ENCODE results near the gene DUS1L.

Gene DUS1L

GRCh38 chr17:82013772-82014321, 51.8 kb downstream of the DUS1L start:
- Histone ChIP-seq H3K36me3 (replicated peaks) (no peaks in the 10 kb centered on the region), H3K27me3 (replicated peaks) (no peaks in the 10 kb centered on the region), H3K27ac (no peak overlapping the region), H3K4me3 (ENCODE audit: low read depth, low read length) (no peak overlapping the region)
- DNase-seq: no peak
- in situ Hi-C loops (cut with HindIII; ENCODE audit: low pct_ligation_motif_present, low sequenced_read_pairs): no loop called here
- no peak for TF ChIP-seq CTCF (IDR thresholded peaks at IDR 0.05; ENCODE audit: low read depth, low read length, missing control alignments)

DNA sequence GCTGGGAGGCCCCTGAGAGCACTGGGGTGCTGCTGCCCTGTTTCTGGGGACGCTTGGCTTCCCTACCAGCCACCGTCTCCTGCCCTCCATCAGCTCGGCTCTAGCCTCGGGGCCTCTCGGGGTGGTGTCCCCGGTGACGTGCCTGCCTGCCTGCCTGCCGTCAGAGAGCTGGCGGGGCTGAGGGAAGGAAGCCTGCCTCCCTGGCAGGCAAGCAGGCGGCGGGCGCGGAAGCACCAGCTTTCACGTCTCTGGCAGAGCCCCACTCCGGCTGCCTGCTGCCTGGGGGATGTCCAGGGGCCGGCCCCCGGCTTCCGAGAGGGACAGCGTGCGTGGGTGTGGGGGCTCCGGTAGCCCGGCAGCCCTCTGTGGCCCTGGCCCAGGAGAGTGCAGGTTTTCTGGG, 52.3 kb downstream of the DUS1L start:
- in situ Hi-C loops (cut with HindIII; ENCODE audit: low pct_ligation_motif_present, low sequenced_read_pairs): no loop called here

DNA sequence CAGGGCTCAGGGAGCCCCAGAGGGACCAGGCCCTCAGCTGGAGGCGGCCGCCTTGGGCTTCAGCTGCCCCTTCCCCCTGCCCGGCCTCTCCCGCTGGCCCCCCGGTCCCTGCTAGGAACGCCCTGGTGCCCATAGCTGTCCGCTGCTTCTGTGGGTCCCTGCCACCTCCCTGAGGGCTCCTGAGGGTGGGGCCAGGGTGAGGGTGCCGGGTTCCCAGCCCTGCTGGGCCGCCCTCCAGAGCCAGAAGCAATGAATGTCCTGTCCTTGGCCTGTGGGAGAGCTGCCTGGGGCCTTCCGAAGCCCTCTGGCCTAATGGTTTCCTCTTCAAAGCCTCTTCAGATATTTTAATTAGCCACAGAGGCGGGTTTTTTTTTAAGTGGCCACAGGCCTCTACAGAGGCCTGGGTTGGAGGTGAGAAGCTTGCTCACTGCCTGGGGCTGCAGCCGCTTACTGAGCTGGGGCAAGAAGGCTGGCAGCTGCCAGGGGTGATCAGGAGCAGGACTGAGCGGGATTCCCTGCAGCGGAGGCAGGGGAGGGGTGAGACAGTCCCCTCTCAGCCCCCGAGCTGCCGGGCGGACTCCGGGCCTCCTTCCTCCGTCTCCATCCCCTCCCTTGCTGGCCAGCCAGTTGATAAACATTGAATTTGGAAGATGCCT, 52.8 kb downstream of the DUS1L start:
- no peak for DNase-seq
- no peak overlapping the region for H3K27ac ChIP-seq
- H3K4me3 ChIP-seq (ENCODE audit: low read depth, low read length): no peak overlapping the region
- TF ChIP-seq CTCF (IDR thresholded peaks at IDR 0.05; ENCODE audit: low read depth, low read length, missing control alignments): no peak
- in situ Hi-C loops (cut with HindIII; ENCODE audit: low pct_ligation_motif_present, low sequenced_read_pairs): no loop called here
- H3K36me3 ChIP-seq (replicated peaks): no peaks in the 10 kb centered on the region
- no peaks in the 10 kb centered on the region for H3K27me3 ChIP-seq (replicated peaks)

More for the DNA sequence above, 52.3 kb downstream of the DUS1L start:
- no peaks in the 10 kb centered on the region for H3K36me3 ChIP-seq (replicated peaks)
- no peak for DNase-seq
- no peak overlapping the region for H3K4me3 ChIP-seq (ENCODE audit: low read depth, low read length)
- no peak for TF ChIP-seq CTCF (IDR thresholded peaks at IDR 0.05; ENCODE audit: low read depth, low read length, missing control alignments)
- H3K27me3 ChIP-seq (replicated peaks): no peaks in the 10 kb centered on the region
- no peak overlapping the region for H3K27ac ChIP-seq

DNA sequence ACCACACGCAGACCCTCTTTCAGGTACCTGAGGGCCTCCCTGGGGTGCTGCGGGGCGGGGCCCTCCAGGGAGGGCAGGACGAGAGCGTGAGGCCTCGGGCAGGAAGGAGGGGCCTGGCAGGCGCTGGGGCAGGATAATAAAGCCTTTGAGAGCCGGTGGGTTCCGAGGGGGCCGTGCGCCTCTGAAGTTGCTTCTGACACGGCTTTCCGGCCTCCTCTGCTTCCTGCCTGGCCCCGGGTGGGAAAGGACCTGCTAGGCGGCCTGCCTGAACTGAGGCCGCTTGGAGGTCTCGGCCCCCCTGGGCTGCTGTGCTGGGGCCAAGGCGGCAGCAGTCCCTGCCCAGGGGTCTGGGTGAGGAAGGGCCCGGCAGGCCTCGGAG, 53.4 kb downstream of the DUS1L start:
- Histone ChIP-seq H3K27ac (no peak overlapping the region), H3K36me3 (replicated peaks) (no peaks in the 10 kb centered on the region), H3K27me3 (replicated peaks) (no peaks in the 10 kb centered on the region), H3K4me3 (ENCODE audit: low read depth, low read length) (no peak overlapping the region)
- in situ Hi-C loops (cut with HindIII; ENCODE audit: low pct_ligation_motif_present, low sequenced_read_pairs): no loop called here
- no peak for TF ChIP-seq CTCF (IDR thresholded peaks at IDR 0.05; ENCODE audit: low read depth, low read length, missing control alignments)
- no peak for DNase-seq

GRCh38 chr17:82011617-82012187, 53.9 kb downstream of the DUS1L start:
- in situ Hi-C loops (cut with HindIII; ENCODE audit: low pct_ligation_motif_present, low sequenced_read_pairs): no loop called here
- DNase-seq: no peak
- Histone ChIP-seq H3K36me3 (replicated peaks) (no peaks in the 10 kb centered on the region), H3K4me3 (ENCODE audit: low read depth, low read length) (no peak overlapping the region), H3K27me3 (replicated peaks) (no peaks in the 10 kb centered on the region), H3K27ac (no peak overlapping the region)
- TF ChIP-seq CTCF (IDR thresholded peaks at IDR 0.05; ENCODE audit: low read depth, low read length, missing control alignments): no peak
